ENCODE results near the gene SLC6A11. TPM values are rescaled to one million over a fixed set of nuclear protein-coding genes. Genes with fewer than 3 reads are reported as not detected.

The SLC6A11 gene
- total and polyA plus RNA-seq, 9 of the 15 experiments (the other 6 are each of a cell fraction or from before 2014, with no cell fraction given), result 0.04 TPM; not detected in 8

DNA sequence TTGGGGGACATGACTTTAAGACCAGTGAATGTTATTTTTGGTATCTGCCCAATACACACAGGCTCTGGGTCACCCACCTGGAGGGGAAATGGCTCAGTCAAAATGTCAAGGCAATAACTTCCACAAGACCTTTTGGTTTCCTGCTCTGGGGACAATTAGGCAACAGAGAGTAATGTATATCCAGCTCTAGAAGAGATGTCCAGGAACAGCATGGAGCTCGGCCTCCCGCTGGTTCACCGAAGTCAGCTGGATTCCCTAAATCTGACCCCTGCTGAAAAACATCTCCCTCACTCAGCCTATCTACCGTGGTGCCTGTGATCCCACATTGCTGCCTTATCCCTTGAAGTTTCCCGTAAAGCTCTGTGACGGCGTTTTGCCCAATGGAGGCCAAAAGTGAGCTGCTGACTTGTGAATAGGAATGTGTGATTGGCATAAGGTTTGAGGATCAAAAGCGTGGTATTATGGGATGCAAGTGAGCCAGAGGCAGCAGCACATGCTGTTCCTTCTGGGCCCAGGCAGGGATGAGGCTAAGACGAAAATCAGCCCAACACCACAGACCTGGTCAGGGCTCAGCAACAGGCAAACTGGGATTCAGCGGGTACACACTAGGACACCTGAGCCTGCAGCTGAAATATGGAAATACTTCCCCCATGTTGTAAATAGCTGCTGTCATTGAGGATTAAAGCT, 47.2 kb upstream of the SLC6A11 start:
- Histone ChIP-seq H3K9ac (ENCODE audit: insufficient read depth in 1 of 2, low read depth in 2 of 2, low read length in 2 of 2) (no peak overlapping the region), H3K4me2 (ENCODE audit: insufficient read depth, low read length) (no peak overlapping the region), H3K27me3 (ENCODE audit: control insufficient read depth in 2 of 2, insufficient read depth in 2 of 2, low read length in 2 of 2) (peaks cover 2 to 17% of the 10 kb centered on the region in 2 experiments; a peak in 2 of 5 replicates), H3K9me1 (ENCODE audit: control insufficient read depth, insufficient read depth, low read length) (no peaks in the 10 kb centered on the region), H2AFZ (ENCODE audit: low read depth, low read length) (no peak overlapping the region), H3K4me1 (replicated peaks in 1 of 2; ENCODE audit: control insufficient read depth in 2 of 2, insufficient read depth in 2 of 2, low read length in 2 of 2) (peaks cover 0 to 7% of the 10 kb centered on the region in 2 experiments; a peak in 1 of 5 replicates), H3K27ac (ENCODE audit: extremely low read depth, low read depth, low read length) (no peak overlapping the region), H3K9me3 (replicated peaks; ENCODE audit: control insufficient read depth, insufficient read depth, low read depth, low read length) (no peaks in the 10 kb centered on the region), H3K4me3 (no peak overlapping the region), H3K36me3 (ENCODE audit: control insufficient read depth, insufficient read depth, low read length) (no peaks in the 10 kb centered on the region), H4K20me1 (replicated peaks; ENCODE audit: control insufficient read depth, insufficient read depth, low read length) (no peaks in the 10 kb centered on the region), H3K79me2 (ENCODE audit: control insufficient read depth, insufficient read depth, low read length) (no peaks in the 10 kb centered on the region)
- BruUV-seq (replicated peaks), result no TSS peak
- no peak for TF ChIP-seq HDAC2 (IDR thresholded peaks at IDR 0.05)
- TF ChIP-seq PHB2 (IDR thresholded peaks at IDR 0.05; ENCODE audit: low read depth), result no peak
- no peak for TF ChIP-seq SOX6 (IDR thresholded peaks at IDR 0.05)
- no peak for TF ChIP-seq ZNF217 (CRISPR knock-in tag; IDR thresholded peaks at IDR 0.05)
- TF ChIP-seq ETV5 (CRISPR knock-in tag; IDR thresholded peaks at IDR 0.05; ENCODE audit: low read depth), result no peak
- TF ChIP-seq, protein P1, sequence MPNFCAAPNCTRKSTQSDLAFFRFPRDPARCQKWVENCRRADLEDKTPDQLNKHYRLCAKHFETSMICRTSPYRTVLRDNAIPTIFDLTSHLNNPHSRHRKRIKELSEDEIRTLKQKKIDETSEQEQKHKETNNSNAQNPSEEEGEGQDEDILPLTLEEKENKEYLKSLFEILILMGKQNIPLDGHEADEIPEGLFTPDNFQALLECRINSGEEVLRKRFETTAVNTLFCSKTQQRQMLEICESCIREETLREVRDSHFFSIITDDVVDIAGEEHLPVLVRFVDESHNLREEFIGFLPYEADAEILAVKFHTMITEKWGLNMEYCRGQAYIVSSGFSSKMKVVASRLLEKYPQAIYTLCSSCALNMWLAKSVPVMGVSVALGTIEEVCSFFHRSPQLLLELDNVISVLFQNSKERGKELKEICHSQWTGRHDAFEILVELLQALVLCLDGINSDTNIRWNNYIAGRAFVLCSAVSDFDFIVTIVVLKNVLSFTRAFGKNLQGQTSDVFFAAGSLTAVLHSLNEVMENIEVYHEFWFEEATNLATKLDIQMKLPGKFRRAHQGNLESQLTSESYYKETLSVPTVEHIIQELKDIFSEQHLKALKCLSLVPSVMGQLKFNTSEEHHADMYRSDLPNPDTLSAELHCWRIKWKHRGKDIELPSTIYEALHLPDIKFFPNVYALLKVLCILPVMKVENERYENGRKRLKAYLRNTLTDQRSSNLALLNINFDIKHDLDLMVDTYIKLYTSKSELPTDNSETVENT (CRISPR knock-in tag; IDR thresholded peaks at IDR 0.05), result no peak
- no peak for TF ChIP-seq MXD1 (CRISPR knock-in tag; IDR thresholded peaks at IDR 0.05; ENCODE audit: borderline replicate concordance, poor library complexity, severe bottlenecking)
- no peak for TF ChIP-seq HIVEP1 (CRISPR knock-in tag; IDR thresholded peaks at IDR 0.05)
- TF ChIP-seq TCF7L2 (IDR thresholded peaks at IDR 0.05; ENCODE audit: low read depth, low read length), result no peak
- TF ChIP-seq XRCC5 (IDR thresholded peaks at IDR 0.05; ENCODE audit: low read depth, low read length), result no peak
- TF ChIP-seq ZNF277 (CRISPR knock-in tag; IDR thresholded peaks at IDR 0.05; ENCODE audit: borderline replicate concordance), result no peak
- intact Hi-C loops (cut with micrococcal nuclease), result no loop called here
- POLR2A ChIA-PET, result interaction anchor here (0.8 to 1.3 kb wide), 2 partner anchors 9 to 333 kb away, joined by 3 to 4 read pairs; no protein-coding TSS in a partner anchor
- ATAC-seq (no peak), FAIRE-seq (no peak), DNase-seq (ENCODE audit: extremely low read depth in 1 of 4, low spot score in 3 of 4) (no peak)
- CTCF ChIA-PET (ENCODE audit: low intra/inter-chr PET ratio), result no interaction called here
- under 1% methylated on average over 10 of the region's 10 CpGs for WGBS (ENCODE audit: insufficient coverage, low coverage, missing lambda C conversion rate)
- in situ Hi-C loops (cut with MboI), result loop anchor here (25.0 kb wide), 1 partner anchor 893 kb away; no protein-coding TSS in a partner anchor

Data from K562 (cell line).